ENCODE data around the gene FNTB.

Gene FNTB

GRCh38 chr14:65057695-65058094 is 71.0 kb downstream of the FNTB start:
- Histone ChIP-seq H3K9me3 (ENCODE audit: insufficient read depth, low read depth, low read length) (no peaks in the 10 kb centered on the region), H3K36me3 (ENCODE audit: insufficient read depth, low read length) (peaks cover 50% of the 10 kb centered on the region), H3K4me3 (ENCODE audit: low read length) (no peak overlapping the region), H3K27ac (ENCODE audit: low read depth, low read length) (no peak overlapping the region), H3K27me3 (ENCODE audit: insufficient read depth, low read length) (no peaks in the 10 kb centered on the region), H3K9ac (ENCODE audit: low read depth, low read length) (no peak overlapping the region), H3K4me1 (ENCODE audit: insufficient read depth, low read length) (no peaks in the 10 kb centered on the region)

- Histone ChIP-seq H3K4me3 (ENCODE audit: low read length) (no peak overlapping the region), H3K27me3 (ENCODE audit: insufficient read depth, low read length) (no peaks in the 10 kb centered on the region), H3K4me1 (ENCODE audit: insufficient read depth, low read length) (no peaks in the 10 kb centered on the region), H3K9ac (ENCODE audit: low read depth, low read length) (no peak overlapping the region), H3K36me3 (ENCODE audit: insufficient read depth, low read length) (peaks cover 54% of the 10 kb centered on the region), H3K27ac (ENCODE audit: low read depth, low read length) (no peak overlapping the region), H3K9me3 (ENCODE audit: insufficient read depth, low read depth, low read length) (no peaks in the 10 kb centered on the region)
- WGBS: 93% methylated on average over 15 of the region's 16 CpGs
These were observed 75.7 kb downstream of the FNTB start for GRCh38 chr14:65062096-65063075.

GRCh38 chr14:65065719-65066118 is 79.0 kb downstream of the FNTB start:
- 92% methylated on average over 7 of the region's 7 CpGs for WGBS

GRCh38 chr14:65069874-65070413 is 83.2 kb downstream of the FNTB start:
- WGBS: 99% methylated on average over 5 of the region's 5 CpGs
- no peak overlapping the region for H3K9ac ChIP-seq (ENCODE audit: low read depth, low read length)
- no peaks in the 10 kb centered on the region for H3K9me3 ChIP-seq (ENCODE audit: insufficient read depth, low read depth, low read length)
- no peak overlapping the region for H3K4me3 ChIP-seq (ENCODE audit: low read length)
- peaks cover 30% of the 10 kb centered on the region for H3K36me3 ChIP-seq (ENCODE audit: insufficient read depth, low read length)
- no peaks in the 10 kb centered on the region for H3K4me1 ChIP-seq (ENCODE audit: insufficient read depth, low read length)
- no peak overlapping the region for H3K27ac ChIP-seq (ENCODE audit: low read depth, low read length)
- no peaks in the 10 kb centered on the region for H3K27me3 ChIP-seq (ENCODE audit: insufficient read depth, low read length)

More at GRCh38 chr14:65065719-65066118, 79.0 kb downstream of the FNTB start:
- Histone ChIP-seq H3K9ac (ENCODE audit: low read depth, low read length) (no peak overlapping the region), H3K4me3 (ENCODE audit: low read length) (no peak overlapping the region), H3K27ac (ENCODE audit: low read depth, low read length) (no peak overlapping the region), H3K4me1 (ENCODE audit: insufficient read depth, low read length) (no peaks in the 10 kb centered on the region), H3K27me3 (ENCODE audit: insufficient read depth, low read length) (no peaks in the 10 kb centered on the region), H3K9me3 (ENCODE audit: insufficient read depth, low read depth, low read length) (no peaks in the 10 kb centered on the region), H3K36me3 (ENCODE audit: insufficient read depth, low read length) (peaks cover 56% of the 10 kb centered on the region)

- Histone ChIP-seq H3K4me3 (ENCODE audit: low read length) (no peak overlapping the region), H3K27ac (ENCODE audit: low read depth, low read length) (no peak overlapping the region), H3K36me3 (ENCODE audit: insufficient read depth, low read length) (peaks cover 30% of the 10 kb centered on the region), H3K4me1 (ENCODE audit: insufficient read depth, low read length) (no peaks in the 10 kb centered on the region), H3K9me3 (ENCODE audit: insufficient read depth, low read depth, low read length) (no peaks in the 10 kb centered on the region), H3K9ac (ENCODE audit: low read depth, low read length) (no peak overlapping the region), H3K27me3 (ENCODE audit: insufficient read depth, low read length) (no peaks in the 10 kb centered on the region)
- WGBS: 96% methylated on average over 12 of the region's 12 CpGs
These were observed 83.8 kb downstream of the FNTB start for GRCh38 chr14:65070471-65070976.

- no peaks in the 10 kb centered on the region for H3K27me3 ChIP-seq (ENCODE audit: insufficient read depth, low read length)
- no peak overlapping the region for H3K9ac ChIP-seq (ENCODE audit: low read depth, low read length)
- no peaks in the 10 kb centered on the region for H3K9me3 ChIP-seq (ENCODE audit: insufficient read depth, low read depth, low read length)
- no peaks in the 10 kb centered on the region for H3K4me1 ChIP-seq (ENCODE audit: insufficient read depth, low read length)
- H3K36me3 ChIP-seq (ENCODE audit: insufficient read depth, low read length): peaks cover 34% of the 10 kb centered on the region
- 98% methylated on average over 3 of the region's 3 CpGs for WGBS
- H3K4me3 ChIP-seq (ENCODE audit: low read length): no peak overlapping the region
- H3K27ac ChIP-seq (ENCODE audit: low read depth, low read length): no peak overlapping the region
These were observed 84.8 kb downstream of the FNTB start for GRCh38 chr14:65071544-65071943.

GRCh38 chr14:65072256-65072655 is 85.6 kb downstream of the FNTB start:
- Histone ChIP-seq H3K36me3 (ENCODE audit: insufficient read depth, low read length) (peaks cover 41% of the 10 kb centered on the region), H3K9me3 (ENCODE audit: insufficient read depth, low read depth, low read length) (no peaks in the 10 kb centered on the region), H3K9ac (ENCODE audit: low read depth, low read length) (no peak overlapping the region), H3K4me3 (ENCODE audit: low read length) (no peak overlapping the region), H3K4me1 (ENCODE audit: insufficient read depth, low read length) (no peaks in the 10 kb centered on the region), H3K27me3 (ENCODE audit: insufficient read depth, low read length) (no peaks in the 10 kb centered on the region), H3K27ac (ENCODE audit: low read depth, low read length) (no peak overlapping the region)
- WGBS: 90% methylated on average over 6 of the region's 6 CpGs

- Histone ChIP-seq H3K9ac (ENCODE audit: low read depth, low read length) (no peak overlapping the region), H3K27ac (ENCODE audit: low read depth, low read length) (no peak overlapping the region), H3K4me1 (ENCODE audit: insufficient read depth, low read length) (no peaks in the 10 kb centered on the region), H3K36me3 (ENCODE audit: insufficient read depth, low read length) (peaks cover 48% of the 10 kb centered on the region), H3K27me3 (ENCODE audit: insufficient read depth, low read length) (no peaks in the 10 kb centered on the region), H3K9me3 (ENCODE audit: insufficient read depth, low read depth, low read length) (no peaks in the 10 kb centered on the region), H3K4me3 (ENCODE audit: low read length) (no peak overlapping the region)
- WGBS: 95% methylated on average over 1 of the region's 1 CpG
These were observed 86.2 kb downstream of the FNTB start for GRCh38 chr14:65072937-65073336.

- H3K4me3 ChIP-seq (ENCODE audit: low read length): no peak overlapping the region
- H3K27ac ChIP-seq (ENCODE audit: low read depth, low read length): no peak overlapping the region
- peaks cover 49% of the 10 kb centered on the region for H3K36me3 ChIP-seq (ENCODE audit: insufficient read depth, low read length)
- H3K4me1 ChIP-seq (ENCODE audit: insufficient read depth, low read length): no peaks in the 10 kb centered on the region
- H3K9me3 ChIP-seq (ENCODE audit: insufficient read depth, low read depth, low read length): no peaks in the 10 kb centered on the region
- 95% methylated on average over 4 of the region's 4 CpGs for WGBS
- H3K27me3 ChIP-seq (ENCODE audit: insufficient read depth, low read length): no peaks in the 10 kb centered on the region
- no peak overlapping the region for H3K9ac ChIP-seq (ENCODE audit: low read depth, low read length)
These were observed 87.0 kb downstream of the FNTB start for GRCh38 chr14:65073605-65074201.

GRCh38 chr14:65074449-65075150 is 87.9 kb downstream of the FNTB start:
- H3K9ac ChIP-seq (ENCODE audit: low read depth, low read length): no peak overlapping the region
- 78% methylated on average over 3 of the region's 3 CpGs for WGBS
- no peaks in the 10 kb centered on the region for H3K27me3 ChIP-seq (ENCODE audit: insufficient read depth, low read length)
- no peak overlapping the region for H3K27ac ChIP-seq (ENCODE audit: low read depth, low read length)
- H3K9me3 ChIP-seq (ENCODE audit: insufficient read depth, low read depth, low read length): no peaks in the 10 kb centered on the region
- no peaks in the 10 kb centered on the region for H3K4me1 ChIP-seq (ENCODE audit: insufficient read depth, low read length)
- H3K36me3 ChIP-seq (ENCODE audit: insufficient read depth, low read length): peaks cover 55% of the 10 kb centered on the region
- no peak overlapping the region for H3K4me3 ChIP-seq (ENCODE audit: low read length)
